ENCODE results near the gene P3H4.
"Not testable (repeated sequence)": the region's sequence is repeated elsewhere in the genome, so short reads cannot be mapped to it uniquely, and the experiment has no call there.

The P3H4 gene, protein sequence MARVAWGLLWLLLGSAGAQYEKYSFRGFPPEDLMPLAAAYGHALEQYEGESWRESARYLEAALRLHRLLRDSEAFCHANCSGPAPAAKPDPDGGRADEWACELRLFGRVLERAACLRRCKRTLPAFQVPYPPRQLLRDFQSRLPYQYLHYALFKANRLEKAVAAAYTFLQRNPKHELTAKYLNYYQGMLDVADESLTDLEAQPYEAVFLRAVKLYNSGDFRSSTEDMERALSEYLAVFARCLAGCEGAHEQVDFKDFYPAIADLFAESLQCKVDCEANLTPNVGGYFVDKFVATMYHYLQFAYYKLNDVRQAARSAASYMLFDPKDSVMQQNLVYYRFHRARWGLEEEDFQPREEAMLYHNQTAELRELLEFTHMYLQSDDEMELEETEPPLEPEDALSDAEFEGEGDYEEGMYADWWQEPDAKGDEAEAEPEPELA

DNA sequence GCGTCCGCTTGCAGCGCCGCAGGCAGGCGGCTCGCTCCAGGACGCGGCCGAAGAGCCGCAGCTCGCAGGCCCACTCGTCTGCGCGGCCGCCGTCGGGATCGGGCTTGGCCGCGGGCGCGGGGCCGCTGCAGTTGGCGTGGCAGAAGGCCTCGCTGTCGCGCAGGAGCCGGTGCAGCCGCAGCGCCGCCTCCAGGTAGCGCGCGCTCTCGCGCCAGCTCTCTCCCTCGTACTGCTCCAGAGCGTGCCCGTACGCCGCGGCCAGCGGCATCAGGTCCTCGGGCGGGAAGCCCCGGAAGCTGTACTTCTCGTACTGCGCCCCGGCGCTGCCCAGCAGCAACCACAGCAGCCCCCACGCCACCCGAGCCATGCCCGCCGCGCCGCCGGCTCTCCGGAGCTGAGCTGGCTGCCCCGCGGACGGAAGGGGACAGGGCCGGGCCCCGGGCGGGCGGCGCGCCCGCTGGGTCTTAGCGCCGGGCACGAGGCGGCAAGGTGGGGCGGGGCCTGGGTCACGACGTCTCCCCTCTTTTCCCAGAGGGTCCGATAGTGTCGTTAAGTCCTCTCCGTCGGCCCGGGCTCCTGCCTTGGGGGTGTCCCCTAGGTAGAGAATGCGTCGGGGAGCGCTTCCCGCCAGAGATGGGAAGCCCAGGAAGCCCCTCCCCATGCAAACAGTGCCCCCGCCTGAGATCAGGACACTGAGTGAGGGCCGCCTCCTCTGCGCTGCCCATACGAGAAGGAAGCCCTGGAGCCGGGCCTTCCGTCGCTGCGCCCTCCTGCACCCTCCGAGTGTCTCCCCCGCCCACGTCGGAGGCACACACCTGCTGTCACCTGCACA is at the start of gene P3H4:
Gene P3H4 (minus strand): TSS at position 401 of the 832 bp plus-strand sequence. CDS start 34 bp downstream, at position 367.
- DNase-seq = peak; percentile 77

DNA sequence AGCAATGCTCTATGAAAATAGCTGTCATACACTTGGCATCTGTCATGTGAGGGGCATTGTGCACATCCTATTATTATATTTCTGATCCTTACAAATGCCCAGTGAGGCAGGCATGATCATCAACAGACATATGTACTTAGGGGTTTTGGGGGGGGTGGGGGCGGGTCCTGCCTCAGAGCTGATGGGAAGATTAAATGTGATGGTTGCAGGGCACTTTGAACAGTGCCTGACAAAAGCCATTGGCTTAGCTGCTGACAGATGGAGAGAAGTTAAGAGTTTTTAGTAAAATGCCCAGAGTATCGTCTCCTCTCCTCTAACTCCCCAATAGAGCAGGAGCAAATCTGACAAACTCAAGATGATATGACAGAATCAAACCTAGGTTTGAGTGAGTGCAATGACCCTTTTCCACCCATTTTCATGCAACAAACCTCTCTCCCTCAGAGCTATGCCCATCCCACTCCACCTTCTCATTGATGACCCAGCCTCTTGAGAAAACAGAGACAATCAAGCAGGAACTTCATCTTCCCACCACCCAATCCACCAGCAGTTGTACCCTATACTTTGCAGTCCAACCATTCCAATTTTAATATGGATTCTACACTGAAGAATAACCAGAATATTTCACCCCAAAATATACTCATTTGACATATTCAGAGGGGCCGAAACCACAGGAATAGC is 48.6 kb upstream of the P3H4 start:
- no peak for DNase-seq

DNA sequence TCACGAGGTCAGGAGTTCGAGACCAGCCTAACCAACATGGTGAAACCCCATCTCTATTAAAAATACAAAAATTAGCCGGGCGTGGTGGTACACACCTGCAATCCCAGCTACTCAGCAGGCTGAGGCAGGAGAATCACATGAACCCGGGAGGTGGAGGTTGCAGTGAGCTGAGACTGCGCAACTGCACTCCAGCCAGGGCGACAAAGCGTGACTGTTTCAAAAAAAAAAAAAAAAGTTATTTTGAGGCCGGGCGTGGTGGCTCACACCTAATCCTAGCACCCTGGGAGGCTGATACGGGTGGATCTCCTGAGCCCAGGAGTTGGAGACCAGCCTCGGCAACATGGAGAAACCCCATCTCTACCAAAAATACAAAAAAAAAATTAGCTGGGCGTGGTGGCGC is 39.6 kb upstream of the P3H4 start:
- not testable (repeated sequence) for DNase-seq

DNA sequence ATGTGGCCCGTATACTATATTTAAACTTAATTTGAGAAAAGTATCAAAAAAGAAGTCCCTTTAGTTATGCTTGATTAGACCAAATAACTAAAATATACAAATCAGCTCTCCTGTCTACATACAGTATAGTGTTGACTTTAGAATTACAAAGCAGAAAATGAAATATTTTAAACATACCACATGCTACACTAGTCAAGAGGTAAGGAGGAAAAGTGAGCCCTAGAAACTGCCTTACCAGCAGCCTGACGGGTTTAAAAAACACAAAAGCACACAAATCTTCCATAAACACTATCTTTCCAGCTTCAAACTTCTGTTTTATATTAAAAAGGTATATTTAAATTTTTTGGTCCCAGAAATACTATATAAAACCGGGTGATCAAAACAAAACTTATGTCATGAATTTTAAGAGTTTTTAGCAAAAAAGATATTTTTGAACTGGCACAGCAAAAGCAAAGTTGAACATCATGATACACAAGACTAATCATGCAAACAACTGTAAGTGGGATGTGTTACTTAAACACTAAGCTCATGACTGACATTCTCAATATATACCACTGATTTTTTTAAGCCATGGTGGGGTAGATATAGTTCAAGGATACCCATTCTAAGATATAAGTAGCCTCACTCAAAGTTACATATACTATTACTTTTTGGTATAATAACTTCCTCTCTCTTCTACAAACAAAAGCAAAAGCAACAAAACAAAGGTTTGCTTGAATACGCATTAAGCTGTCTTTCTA is 37.7 kb upstream of the P3H4 start:
- no peak for DNase-seq

DNA sequence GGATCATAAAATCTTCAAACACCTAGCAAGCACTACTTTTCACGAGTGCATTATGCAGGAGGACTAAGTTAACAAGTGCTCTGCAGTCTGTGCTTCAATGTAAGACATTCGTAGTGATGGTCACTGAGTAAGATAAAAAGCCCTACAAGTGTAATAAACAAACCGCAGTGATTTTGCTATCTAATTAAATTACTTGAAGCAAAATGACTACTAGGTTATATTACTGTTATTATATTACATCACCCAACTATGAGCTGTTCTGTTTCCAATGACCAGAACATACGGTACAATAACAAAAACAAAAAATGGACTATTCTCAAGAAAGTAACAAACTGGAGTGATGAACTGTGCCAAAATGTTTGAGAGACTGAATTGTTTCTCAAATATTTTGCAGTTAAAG is 37.0 kb upstream of the P3H4 start:
- DNase-seq = no peak

DNA sequence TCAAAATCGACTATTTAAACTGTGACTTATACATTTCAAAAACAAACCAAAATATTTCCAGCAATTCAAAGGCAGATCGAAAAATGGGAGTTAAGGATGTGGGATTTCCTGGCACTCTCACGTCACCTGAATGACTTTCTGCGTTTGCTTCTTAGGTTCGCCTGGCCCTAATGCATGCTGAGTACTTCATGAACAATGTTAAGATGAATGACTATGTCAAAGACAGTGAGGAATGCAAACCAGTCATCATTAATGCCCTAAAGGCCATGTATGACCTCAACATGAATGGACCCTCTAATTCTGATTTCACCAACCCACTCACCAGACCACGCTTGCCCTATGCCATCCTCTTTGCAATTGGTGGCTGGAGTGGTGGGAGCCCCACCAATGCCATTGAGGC is 33.2 kb upstream of the P3H4 start:
- DNase-seq = no peak

DNA sequence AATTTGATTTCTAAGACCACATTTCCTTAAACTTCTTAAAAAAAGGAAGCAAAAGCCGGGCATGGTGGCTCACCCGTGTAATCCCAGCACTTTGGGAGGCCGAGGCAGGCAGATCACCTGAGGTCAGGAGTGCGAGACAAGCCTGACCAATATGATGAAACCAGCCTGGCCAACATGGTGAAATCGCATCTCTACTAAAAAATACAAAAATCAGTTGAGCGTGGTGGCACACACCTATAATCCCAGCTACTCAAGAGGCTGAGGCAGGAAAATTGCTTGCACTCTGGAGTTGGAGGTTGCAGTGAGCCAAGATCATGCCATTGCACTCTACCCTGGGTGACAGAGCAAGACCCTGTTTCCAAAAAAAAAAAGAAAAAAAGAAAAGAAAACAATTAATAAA is 29.0 kb upstream of the P3H4 start:
- DNase-seq = not testable (repeated sequence)

DNA sequence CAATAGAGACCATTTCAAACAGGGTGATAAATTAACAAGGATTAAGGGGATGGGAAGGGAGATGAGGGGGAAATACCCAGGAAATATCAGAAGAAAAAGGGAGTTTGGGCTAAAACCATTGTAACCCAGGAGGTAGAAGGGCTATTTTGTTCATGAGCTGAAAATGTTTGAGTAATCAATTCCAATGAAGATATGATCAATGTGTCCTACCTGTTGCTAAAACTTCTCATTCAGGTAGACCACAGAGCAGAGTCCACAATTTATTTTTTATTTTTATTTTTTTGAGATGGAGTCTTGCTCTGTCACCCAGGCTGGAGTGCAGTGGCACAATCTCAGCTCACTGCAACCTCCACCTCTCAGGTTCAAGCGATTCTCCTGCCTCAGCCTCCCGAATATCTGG is 27.7 kb upstream of the P3H4 start:
- DNase-seq = not testable (repeated sequence)

DNA sequence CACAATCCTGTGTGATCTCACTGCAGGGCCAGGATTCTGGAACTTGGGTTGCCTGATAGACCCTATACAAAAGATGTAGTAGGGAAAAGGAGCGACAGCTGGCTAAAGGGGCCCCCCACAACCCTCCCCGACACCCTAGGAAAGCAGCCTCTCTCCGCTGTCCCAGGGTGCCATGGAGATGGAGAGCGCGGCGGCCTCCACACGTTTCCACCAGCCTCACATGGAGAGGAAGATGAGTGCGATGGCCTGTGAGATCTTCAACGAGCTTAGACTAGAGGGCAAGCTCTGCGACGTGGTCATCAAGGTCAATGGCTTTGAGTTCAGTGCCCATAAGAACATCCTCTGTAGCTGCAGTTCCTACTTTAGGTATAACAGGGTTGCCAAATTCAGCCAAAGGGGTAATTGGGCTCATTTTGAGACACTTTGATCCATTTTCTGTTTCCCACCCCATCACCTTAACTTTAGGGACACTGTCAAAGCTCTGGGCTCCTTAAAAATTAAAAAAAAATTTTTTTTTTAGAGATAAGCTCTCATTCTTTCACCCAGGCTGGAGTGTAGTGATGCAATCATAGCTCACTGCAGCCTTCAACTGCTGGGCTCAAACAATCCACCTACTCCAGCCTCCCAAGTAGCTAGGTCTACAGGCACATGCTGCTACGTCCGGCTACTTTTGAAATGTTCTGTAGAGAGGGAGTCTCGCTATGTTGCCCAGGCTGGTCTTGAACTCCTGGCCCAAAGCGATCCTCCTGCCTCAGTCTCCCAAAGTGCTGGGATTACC is 26.2 kb upstream of the P3H4 start, which contains the start of gene KLHL10:
Gene KLHL10 (plus strand): TSS at position 65 of the 778 bp plus-strand sequence. CDS start 108 bp downstream, at position 173.
- no peak for DNase-seq

DNA sequence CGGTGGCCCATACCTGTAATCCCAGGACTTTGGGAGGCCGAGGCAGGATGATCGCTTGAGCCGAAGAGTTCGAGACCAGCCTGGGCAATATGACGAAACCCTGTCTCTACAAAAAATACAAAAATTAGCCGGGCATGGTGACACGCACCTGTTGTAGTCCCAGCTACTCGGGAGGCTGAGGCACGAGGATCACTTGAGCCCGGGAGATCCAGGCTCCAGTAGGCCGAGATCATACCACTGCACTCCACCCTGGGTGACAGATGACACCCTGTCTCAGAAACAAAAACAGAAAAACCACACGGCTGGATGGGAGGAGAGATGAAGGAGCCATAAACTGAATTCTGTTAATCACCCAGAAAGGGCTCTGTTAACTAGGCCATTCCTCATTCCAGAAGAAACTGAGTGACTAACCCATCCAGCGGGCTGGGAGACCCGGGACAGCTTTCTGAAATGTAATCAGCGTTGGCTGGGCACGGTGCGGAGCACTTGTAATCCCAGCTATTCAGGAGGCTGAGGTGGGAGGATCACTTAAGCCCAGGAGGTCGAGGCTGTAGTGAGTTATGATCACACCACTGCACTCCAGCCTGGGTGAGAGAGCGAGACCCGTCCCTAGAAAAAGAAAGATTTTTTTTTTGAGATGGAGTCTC is 24.9 kb upstream of the P3H4 start:
- DNase-seq = no peak

DNA sequence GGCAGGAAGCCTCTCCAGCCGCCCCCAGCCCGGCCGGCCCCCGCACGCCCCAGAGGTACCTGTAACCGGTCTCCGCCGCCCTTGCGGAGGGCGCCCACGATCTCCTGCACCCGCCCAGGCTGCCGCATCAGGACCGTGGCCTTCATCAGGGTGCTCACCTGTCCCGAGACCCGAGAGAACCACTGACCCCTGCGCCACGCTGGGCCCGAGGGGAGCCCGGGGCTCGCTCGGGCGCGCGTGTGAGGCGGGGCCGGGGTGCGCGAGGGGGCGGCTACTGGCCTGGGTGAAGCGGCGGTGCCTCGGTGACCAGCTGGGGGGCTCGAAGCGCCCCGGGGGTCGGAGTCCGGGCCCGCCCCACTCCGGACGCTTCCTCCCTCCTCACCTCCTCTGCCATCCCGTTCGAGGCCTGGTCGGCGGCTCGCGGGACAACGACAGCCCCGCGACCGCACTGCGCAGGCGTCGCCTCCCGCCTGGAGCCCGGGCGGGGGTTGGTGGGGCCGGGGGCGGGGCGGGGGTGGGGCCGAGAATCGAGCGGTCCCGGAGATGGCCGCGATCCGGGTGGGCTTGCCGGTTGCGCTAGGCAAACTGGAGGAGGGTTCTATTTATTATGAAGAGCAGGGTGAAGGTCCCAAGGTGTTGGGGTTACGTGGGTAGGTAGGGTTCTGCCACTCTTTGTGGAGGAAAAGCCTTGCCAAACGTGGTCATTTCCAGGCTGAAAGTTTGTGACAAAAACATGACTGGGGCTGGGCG is 24.2 kb upstream of the P3H4 start, which contains the start of gene NT5C3B:
Gene NT5C3B (minus strand): TSS at position 433 of the 750 bp plus-strand sequence. CDS start 39 bp downstream, at position 394.
- DNase-seq = peak; percentile 65

DNA sequence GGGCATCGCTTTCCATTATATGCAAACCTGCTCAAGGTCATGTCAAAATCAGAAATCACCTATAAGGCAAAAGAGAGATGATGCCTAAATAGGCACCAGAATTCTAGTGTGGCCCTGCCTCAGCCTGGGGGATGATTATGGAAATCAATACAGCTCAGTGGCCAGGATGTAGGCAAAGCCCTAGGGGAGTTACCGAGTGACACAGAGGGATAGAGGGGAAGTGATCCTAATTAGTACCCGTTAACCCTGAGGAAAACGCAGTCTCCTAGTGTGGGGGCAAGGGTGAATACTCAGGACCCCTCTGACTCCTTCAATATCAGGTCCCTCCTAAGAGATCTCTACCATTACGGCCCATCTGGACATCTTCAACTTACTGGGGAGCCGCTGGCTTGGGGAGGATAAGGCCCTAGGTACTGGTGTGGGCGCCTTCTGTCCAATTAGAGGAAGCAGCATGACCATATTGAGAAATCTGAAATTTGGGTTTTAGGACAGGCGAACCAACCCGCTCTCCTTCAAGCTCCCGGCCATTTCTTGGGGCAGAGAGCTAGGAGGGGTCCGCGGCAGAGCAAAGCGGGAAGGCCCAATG is 23.6 kb upstream of the P3H4 start:
- no peak for DNase-seq

DNA sequence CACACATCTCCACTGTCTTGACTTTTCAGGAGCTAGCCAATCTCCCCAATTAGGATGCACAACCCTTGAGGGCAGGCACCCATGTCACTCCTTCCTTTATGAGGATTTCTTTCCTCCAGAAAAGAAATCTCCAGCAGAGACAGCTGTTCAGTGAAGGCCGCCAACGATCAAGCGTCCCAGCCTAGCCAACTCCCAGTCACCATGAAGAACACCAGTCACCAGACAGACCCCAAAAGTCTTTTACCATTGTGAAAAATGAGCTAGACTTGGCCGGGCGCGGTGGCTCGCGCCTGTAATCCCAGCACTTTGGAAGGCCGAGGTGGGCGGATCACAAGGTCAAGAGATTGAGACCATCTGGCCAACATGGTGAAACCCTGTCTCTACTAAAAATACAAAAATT is 18.2 kb upstream of the P3H4 start:
- not testable (repeated sequence) for DNase-seq

DNA sequence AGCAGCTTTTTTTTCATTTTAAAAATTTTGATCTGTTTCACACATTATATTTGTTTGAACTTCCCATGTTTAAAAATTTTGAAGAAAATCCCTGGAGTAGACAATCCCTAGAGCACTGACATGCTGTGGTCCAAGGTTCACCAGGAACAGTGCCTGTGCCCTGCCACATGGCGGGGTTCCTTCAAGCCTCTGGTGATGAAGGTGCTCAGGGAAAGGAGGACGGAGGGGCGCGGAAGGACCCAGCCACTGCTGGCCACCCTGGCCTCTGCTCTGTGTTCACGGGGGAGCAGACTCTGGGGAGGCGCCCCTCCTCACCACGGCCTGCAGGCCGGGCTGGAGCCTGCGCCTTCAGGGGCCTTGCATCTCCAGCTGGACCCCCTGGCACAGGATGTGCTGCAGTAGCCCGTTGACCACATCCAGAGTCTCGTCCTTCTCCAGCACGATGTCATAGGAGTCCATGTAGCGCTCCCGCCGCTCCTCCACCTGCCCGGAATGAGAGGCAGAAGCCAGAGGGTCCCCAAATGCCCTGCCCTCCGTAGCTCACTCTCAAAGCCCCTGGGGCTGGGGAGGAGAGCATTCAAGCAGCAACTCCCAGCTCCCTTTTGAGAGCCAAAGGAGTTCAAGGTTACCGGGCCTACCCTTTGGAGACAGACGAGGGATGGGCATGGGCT is 13.6 kb upstream of the P3H4 start:
- no peak for DNase-seq

DNA sequence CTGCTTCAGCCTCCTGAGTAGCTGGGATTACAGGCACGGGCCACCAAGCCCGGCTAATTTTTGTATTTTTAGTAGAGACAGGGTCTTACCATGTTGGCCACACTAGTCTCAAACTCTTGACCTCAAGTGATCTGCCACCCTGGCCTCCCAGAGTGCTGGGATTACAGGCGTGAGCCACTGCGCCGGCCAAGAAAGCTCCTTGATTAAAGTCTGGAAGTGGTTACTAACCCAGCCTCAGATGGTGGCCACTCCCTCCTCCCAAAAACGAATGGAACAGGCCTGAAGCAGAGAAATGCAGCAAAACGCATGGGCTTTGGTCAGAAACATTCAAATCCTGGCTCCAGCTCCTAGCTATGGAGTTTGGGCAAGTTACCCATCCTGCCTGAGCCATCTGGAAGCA is 12.3 kb upstream of the P3H4 start:
- no peak for DNase-seq

DNA sequence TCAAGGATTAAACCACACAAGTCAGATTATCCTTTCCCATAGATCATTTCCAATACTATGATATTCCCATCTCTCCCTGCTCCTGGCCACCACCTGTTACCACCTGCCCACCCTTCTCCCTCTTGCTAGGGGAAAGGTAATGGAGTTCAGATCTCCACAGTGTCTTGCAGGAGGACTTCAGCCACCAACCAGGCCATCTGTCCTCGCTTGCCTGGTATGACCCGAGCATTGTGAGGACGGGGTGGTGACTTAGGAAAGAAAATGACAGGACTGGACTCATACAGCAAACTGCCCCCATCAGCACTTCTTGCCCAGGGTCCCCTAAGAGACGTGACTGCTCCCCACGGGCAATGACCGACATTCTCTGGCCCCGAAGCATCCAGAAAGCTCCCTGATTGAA is 11.8 kb upstream of the P3H4 start:
- DNase-seq = no peak

DNA sequence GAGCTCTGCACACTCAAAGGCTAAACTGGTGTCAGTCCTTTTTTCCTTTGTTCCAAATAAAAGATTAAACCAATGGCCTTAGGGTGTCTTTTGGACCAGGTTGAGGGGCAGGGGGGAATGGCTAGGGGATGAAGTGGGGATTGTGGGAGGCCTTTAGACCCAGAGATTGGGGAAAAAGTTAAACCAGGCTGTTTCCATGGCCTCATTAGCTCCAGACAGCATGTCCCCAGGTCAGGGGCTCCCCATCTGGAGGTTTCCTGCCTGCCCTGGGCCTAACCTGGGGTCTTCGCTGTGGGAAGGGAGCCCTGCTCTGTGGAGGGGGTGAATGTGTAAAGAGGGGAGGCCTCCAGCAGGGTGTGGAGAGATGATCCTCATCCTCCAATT is 11.4 kb upstream of the P3H4 start:
- DNase-seq = no peak

DNA sequence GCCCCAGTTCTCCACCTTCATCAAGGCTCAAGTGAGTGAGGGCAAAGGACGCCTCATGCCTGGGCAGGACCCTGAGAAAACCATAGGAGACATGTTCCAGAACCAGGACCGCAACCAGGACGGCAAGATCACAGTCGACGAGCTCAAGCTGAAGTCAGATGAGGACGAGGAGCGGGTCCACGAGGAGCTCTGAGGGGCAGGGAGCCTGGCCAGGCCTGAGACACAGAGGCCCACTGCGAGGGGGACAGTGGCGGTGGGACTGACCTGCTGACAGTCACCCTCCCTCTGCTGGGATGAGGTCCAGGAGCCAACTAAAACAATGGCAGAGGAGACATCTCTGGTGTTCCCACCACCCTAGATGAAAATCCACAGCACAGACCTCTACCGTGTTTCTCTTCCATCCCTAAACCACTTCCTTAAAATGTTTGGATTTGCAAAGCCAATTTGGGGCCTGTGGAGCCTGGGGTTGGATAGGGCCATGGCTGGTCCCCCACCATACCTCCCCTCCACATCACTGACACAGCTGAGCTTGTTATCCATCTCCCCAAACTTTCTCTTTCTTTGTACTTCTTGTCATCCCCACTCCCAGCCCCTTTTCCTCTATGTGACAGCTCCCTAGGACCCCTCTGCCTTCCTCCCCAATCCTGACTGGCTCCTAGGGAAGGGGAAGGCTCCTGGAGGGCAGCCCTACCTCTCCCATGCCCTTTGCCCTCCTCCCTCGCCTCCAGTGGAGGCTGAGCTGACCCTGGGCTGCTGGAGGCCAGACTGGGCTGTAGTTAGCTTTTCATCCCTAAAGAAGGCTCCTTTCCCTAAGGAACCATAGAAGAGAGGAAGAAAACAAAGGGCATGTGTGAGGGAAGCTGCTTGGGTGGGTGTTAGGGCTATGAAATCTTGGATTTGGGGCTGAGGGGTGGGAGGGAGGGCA is 10.7 kb upstream of the P3H4 start:
- no peak for DNase-seq

Data from midbrain (tissue), 1 donor.